ENCODE results near the gene MEGF8.

Gene MEGF8

DNA sequence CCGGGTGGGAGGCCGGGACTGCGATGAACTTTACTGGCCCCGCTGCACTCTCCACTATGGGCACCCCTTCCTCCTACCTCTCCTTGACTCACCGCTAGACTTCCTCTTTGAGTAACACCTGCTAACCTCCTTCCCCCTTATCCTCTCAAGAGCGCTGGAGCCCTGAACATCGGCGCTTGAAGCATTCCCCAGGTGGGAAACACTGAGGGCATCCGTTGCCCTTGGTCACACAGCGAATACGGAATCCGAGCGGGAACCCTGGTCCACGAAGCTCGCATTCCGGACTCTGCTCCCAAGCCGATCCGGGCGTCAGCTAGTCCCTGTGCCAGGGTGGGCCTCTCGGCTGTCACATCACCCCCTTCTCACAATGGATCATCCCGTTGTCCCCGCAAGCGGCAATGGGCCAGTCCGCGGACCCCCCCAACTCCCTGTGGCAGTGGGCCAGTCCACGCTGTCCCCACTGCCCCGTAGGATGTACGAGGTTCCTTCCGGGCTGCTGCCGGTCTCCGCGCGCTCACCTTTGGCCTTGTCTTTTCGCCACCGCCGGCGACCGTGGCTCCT, 97.5 kb downstream of the MEGF8 start:
- Histone ChIP-seq H3K27me3 (no peaks in the 10 kb centered on the region), H3K36me3 (peaks cover 0 to 9% (median 5%) of the 10 kb centered on the region in 11 experiments; a peak in 7 of 22 replicates), H3K9me3 (replicated peaks in 1 of 11) (0 out of 22 replicates have a peak, but pooled peaks cover 0 to 4% (median 0%) of the 10 kb centered on the region in 11 experiments), H3K27ac (peak overlapping the region in 10 of 11 experiments; percentile 20 to 88 (median 77); a peak in 18 of 22 replicates), H3K4me2 (peak overlapping the region; percentile 83 to 99 (median 96)), H4K20me1 (peaks cover 0 to 29% (median 16%) of the 10 kb centered on the region in 11 experiments; a peak in 12 of 22 replicates), H3K4me1 (peaks cover 29 to 59% (median 49%) of the 10 kb centered on the region in 10 experiments), H3K4me3 (peak overlapping the region; percentile 64 to 87 (median 78)), H3K9ac (peak overlapping the region; percentile 58 to 86 (median 80); a peak in 21 of 22 replicates)
- no peak for TF ChIP-seq Cebpa-rat (IDR thresholded peaks at IDR 0.05)

GRCh38 chr19:42423462-42424344, 98.3 kb downstream of the MEGF8 start:
- H3K9ac ChIP-seq: peak overlapping the region; percentile 58 to 86 (median 80); a peak in 21 of 22 replicates
- H3K9me3 ChIP-seq (replicated peaks in 1 of 11): 0 out of 22 replicates have a peak, but pooled peaks cover 0 to 4% (median 0%) of the 10 kb centered on the region in 11 experiments
- peak overlapping the region; percentile 64 to 87 (median 78) for H3K4me3 ChIP-seq
- peaks cover 0 to 2% (median 0%) of the 10 kb centered on the region in 11 experiments; a peak in 2 of 22 replicates for H3K36me3 ChIP-seq
- H4K20me1 ChIP-seq: peaks cover 0 to 29% (median 16%) of the 10 kb centered on the region in 11 experiments; a peak in 12 of 22 replicates
- peak overlapping the region; percentile 83 to 99 (median 96) for H3K4me2 ChIP-seq
- peak in 2 of 11 experiments; percentile 24 to 29; a peak in 1 of 22 replicates for TF ChIP-seq Cebpa-rat (IDR thresholded peaks at IDR 0.05)
- H3K27ac ChIP-seq: peak overlapping the region in 10 of 11 experiments; percentile 20 to 88 (median 77); a peak in 18 of 22 replicates
- H3K4me1 ChIP-seq: peaks cover 29 to 59% (median 49%) of the 10 kb centered on the region in 10 experiments
- no peaks in the 10 kb centered on the region for H3K27me3 ChIP-seq

DNA sequence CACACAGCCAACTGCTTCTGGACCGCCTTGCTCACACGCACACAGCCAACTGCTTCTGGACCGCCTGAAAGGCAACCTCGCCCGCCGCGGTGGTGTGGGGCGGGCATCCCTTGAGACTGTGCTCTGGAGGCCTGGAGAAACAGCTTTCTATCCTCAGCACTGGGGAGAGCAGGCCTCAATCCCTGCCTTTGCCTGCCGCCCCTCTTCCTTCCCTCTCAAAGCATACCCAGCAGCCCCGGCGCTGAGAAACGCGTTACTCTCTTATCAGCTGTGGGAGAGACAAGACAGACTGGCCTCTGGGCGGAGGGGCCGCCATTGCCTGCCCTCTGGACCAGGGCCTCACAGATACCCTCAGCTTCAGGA, 98.9 kb downstream of the MEGF8 start:
- Histone ChIP-seq H3K4me1 (peaks cover 29 to 56% (median 46%) of the 10 kb centered on the region in 10 experiments), H3K27me3 (no peaks in the 10 kb centered on the region)

GRCh38 chr19:42424712-42425131, 99.3 kb downstream of the MEGF8 start:
- no peak for TF ChIP-seq Cebpa-rat (IDR thresholded peaks at IDR 0.05)
- no peaks in the 10 kb centered on the region for H3K36me3 ChIP-seq
- H4K20me1 ChIP-seq: peaks cover 0 to 23% (median 16%) of the 10 kb centered on the region in 11 experiments; a peak in 12 of 22 replicates
- H3K4me1 ChIP-seq: peaks cover 29 to 52% (median 42%) of the 10 kb centered on the region in 10 experiments
- no peaks in the 10 kb centered on the region for H3K27me3 ChIP-seq
- no peak overlapping the region for H3K4me3 ChIP-seq
- H3K9me3 ChIP-seq (replicated peaks in 1 of 11): 0 out of 22 replicates have a peak, but pooled peaks cover 0 to 4% (median 0%) of the 10 kb centered on the region in 11 experiments
- H3K4me2 ChIP-seq: peak overlapping the region in 4 of 11 experiments; percentile 83 to 99 (median 96); a peak in 1 of 22 replicates
- no peak overlapping the region for H3K27ac ChIP-seq
- H3K9ac ChIP-seq: no peak overlapping the region

More for the DNA sequence above, 98.9 kb downstream of the MEGF8 start:
- Histone ChIP-seq H3K9me3 (replicated peaks in 1 of 11) (0 out of 22 replicates have a peak, but pooled peaks cover 0 to 4% (median 0%) of the 10 kb centered on the region in 11 experiments), H3K27ac (peak overlapping the region in 4 of 11 experiments; percentile 75 to 88 (median 80); a peak in 3 of 22 replicates), H3K4me2 (peak overlapping the region; percentile 83 to 99 (median 96)), H3K36me3 (no peaks in the 10 kb centered on the region), H3K9ac (peak overlapping the region in 1 of 11 experiments; percentile 83; a peak in 2 of 22 replicates), H3K4me3 (peak overlapping the region in 6 of 10 experiments; percentile 67 to 80 (median 76); a peak in 8 of 20 replicates), H4K20me1 (peaks cover 0 to 24% (median 16%) of the 10 kb centered on the region in 11 experiments; a peak in 12 of 22 replicates)
- TF ChIP-seq Cebpa-rat (IDR thresholded peaks at IDR 0.05): no peak

DNA sequence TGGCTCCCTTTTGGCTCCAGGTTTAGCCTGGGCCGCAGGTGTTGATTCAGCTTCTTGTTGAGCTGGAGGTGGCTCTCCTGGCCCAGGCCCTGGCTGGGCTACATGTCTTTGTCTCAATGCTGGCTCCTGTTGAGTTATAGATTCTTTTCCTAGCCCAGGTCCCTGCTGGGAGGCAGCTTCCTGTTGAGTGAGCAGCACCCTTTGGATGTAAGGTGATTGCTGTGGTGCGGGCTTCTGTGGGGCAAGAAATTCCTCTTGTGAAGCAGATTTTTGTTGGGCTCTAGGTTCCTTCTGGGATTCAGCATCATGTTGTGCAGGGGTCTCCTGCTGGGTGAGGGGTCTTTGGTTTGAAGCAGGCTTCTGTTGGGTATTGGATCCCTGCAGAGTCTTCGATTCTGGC, 101.2 kb downstream of the MEGF8 start:
- no peak overlapping the region for H3K27ac ChIP-seq
- no peak overlapping the region for H3K4me3 ChIP-seq
- no peaks in the 10 kb centered on the region for H3K27me3 ChIP-seq
- H3K36me3 ChIP-seq: no peaks in the 10 kb centered on the region
- 0 out of 22 replicates have a peak, but pooled peaks cover 0 to 4% (median 0%) of the 10 kb centered on the region in 11 experiments for H3K9me3 ChIP-seq (replicated peaks in 1 of 11)
- H4K20me1 ChIP-seq: peaks cover 0 to 12% (median 2%) of the 10 kb centered on the region in 11 experiments; a peak in 8 of 22 replicates
- H3K9ac ChIP-seq: no peak overlapping the region
- no peak for TF ChIP-seq Cebpa-rat (IDR thresholded peaks at IDR 0.05)
- peaks cover 16 to 33% (median 23%) of the 10 kb centered on the region in 10 experiments for H3K4me1 ChIP-seq
- H3K4me2 ChIP-seq: 0 out of 22 replicates have a peak overlapping the region, but pooled peaks of 2 of the 11 experiments have one; percentile 7 to 15

DNA sequence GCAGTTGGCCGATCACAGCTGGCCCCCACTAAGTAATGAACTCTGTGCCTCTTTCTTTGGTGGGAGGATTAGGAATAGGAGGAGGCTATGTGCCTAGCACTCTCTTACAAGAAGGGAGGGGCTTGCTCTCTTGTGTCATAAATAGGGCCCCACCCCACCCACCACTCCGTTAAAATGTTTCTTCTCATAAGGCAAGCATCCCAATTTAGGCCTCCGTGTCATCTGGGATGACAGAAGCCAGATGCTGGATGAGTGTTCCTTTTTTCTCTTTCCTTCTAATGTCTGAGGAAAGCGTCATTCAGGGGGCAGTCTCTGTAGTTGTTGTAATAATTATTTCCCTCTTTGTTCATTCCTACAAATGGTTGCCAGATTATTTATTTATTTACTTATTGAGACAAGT, 101.9 kb downstream of the MEGF8 start, which contains the start of gene LIPE:
Gene LIPE, minus strand, starts transcription at position 76 of the 400 bp plus-strand sequence. CDS start 239 bp downstream, outside the sequence.
- Histone ChIP-seq H3K9ac (no peak within 1 kb of the TSS), H3K27ac (no peak within 1 kb of the TSS), H3K27me3 (no peaks in the 10 kb centered on the region), H3K9me3 (replicated peaks in 1 of 11) (0 out of 22 replicates have a peak, but pooled peaks cover 0 to 4% (median 0%) of the 10 kb centered on the region in 11 experiments), H3K4me3 (no peak within 1 kb of the TSS), H3K4me1 (peaks cover 10 to 26% (median 17%) of the 10 kb centered on the region in 10 experiments), H3K36me3 (no peaks in the 10 kb centered on the region), H3K4me2 (0 out of 22 replicates have a peak within 1 kb of the TSS, but pooled peaks of 3 of the 11 experiments have one; percentile 7 to 15 (median 12)), H4K20me1 (peaks cover 0 to 6% (median 0%) of the 10 kb centered on the region in 11 experiments; a peak in 2 of 22 replicates)
- no peak for TF ChIP-seq Cebpa-rat (IDR thresholded peaks at IDR 0.05)
